Activated naive CD8-positive, alpha-beta T cell (primary cell): ENCODE measurements around the gene CARD8.
A peak's percentile ranks its signal among the peaks of the same experiment; 100 is the strongest.
"Not testable (repeated sequence)": the region's sequence is repeated elsewhere in the genome, so short reads cannot be mapped to it uniquely, and the experiment has no call there.

Experiments
- H3K27ac Mint-ChIP-seq: one replicate; pipeline ENCODE4 v1.8.0; 2021; ENCODE audit warnings: mixed read lengths
- H3K27me3 Mint-ChIP-seq: one replicate; pipeline ENCODE4 v1.8.0; 2021; ENCODE audit warnings: mixed read lengths
- H3K36me3 Mint-ChIP-seq: one replicate; pipeline ENCODE4 v1.8.0; 2021; ENCODE audit warnings: mixed read lengths
- H3K4me1 Mint-ChIP-seq: one replicate; pipeline ENCODE4 v1.8.0; 2021; ENCODE audit warnings: low read depth, mixed read lengths
- H3K4me3 Mint-ChIP-seq: one replicate; pipeline ENCODE4 v1.8.0; 2021; ENCODE audit warnings: mild to moderate bottlenecking, mixed read lengths
- H3K9me3 Mint-ChIP-seq: one replicate; pipeline ENCODE4 v1.8.0; 2021; ENCODE audit warnings: low read depth, mixed read lengths

The CARD8 gene

GRCh38 chr19:48248081-48248833, 7.5 kb downstream of the CARD8 start:
- peak overlapping the region; percentile 93 for H3K4me3 Mint-ChIP-seq
- no peaks in the 10 kb centered on the region for H3K27me3 Mint-ChIP-seq
- peaks cover 20% of the 10 kb centered on the region for H3K36me3 Mint-ChIP-seq

GRCh38 chr19:48247212-48247611, 8.5 kb downstream of the CARD8 start:
- peaks cover 20% of the 10 kb centered on the region for H3K36me3 Mint-ChIP-seq
- peaks cover 3% of the 10 kb centered on the region for H3K9me3 Mint-ChIP-seq
- H3K4me3 Mint-ChIP-seq, result peak overlapping the region; percentile 60
- peaks cover 68% of the 10 kb centered on the region for H3K4me1 Mint-ChIP-seq
- H3K27me3 Mint-ChIP-seq, result no peaks in the 10 kb centered on the region
- H3K27ac Mint-ChIP-seq, result peak overlapping the region; percentile 83

More at GRCh38 chr19:48248081-48248833, 7.5 kb downstream of the CARD8 start:
- H3K27ac Mint-ChIP-seq, result peak overlapping the region; percentile 93
- peaks cover 3% of the 10 kb centered on the region for H3K9me3 Mint-ChIP-seq
- peaks cover 74% of the 10 kb centered on the region for H3K4me1 Mint-ChIP-seq

GRCh38 chr19:48246101-48246500, 9.6 kb downstream of the CARD8 start:
- Mint-ChIP-seq H3K4me1 (peaks cover 61% of the 10 kb centered on the region), H3K27ac (peak overlapping the region; percentile 83), H3K9me3 (peaks cover 3% of the 10 kb centered on the region), H3K4me3 (peak overlapping the region; percentile 60), H3K27me3 (no peaks in the 10 kb centered on the region), H3K36me3 (peaks cover 20% of the 10 kb centered on the region)

- Mint-ChIP-seq H3K27me3 (no peaks in the 10 kb centered on the region), H3K4me3 (peak overlapping the region; percentile 84), H3K27ac (peak overlapping the region; percentile 96), H3K36me3 (peaks cover 24% of the 10 kb centered on the region), H3K4me1 (peaks cover 51% of the 10 kb centered on the region), H3K9me3 (no peaks in the 10 kb centered on the region)
These were observed 11.4 kb downstream of the CARD8 start for GRCh38 chr19:48244281-48244680.

- not testable (repeated sequence) for H3K27me3 Mint-ChIP-seq, H3K4me3 Mint-ChIP-seq, H3K9me3 Mint-ChIP-seq
- Mint-ChIP-seq H3K36me3 (peaks cover 19% of the 10 kb centered on the region), H3K27ac (peak overlapping the region; percentile 66), H3K4me1 (peaks cover 42% of the 10 kb centered on the region)
These were observed 13.9 kb downstream of the CARD8 start for GRCh38 chr19:48241771-48242170.

GRCh38 chr19:48239582-48240141, 16.1 kb downstream of the CARD8 start:
- Mint-ChIP-seq H3K27me3 (no peaks in the 10 kb centered on the region), H3K27ac (peak overlapping the region; percentile 80), H3K4me3 (no peak overlapping the region), H3K9me3 (no peaks in the 10 kb centered on the region), H3K4me1 (peaks cover 24% of the 10 kb centered on the region), H3K36me3 (peaks cover 13% of the 10 kb centered on the region)

- peaks cover 12% of the 10 kb centered on the region for H3K36me3 Mint-ChIP-seq
- peaks cover 18% of the 10 kb centered on the region for H3K4me1 Mint-ChIP-seq
- H3K27me3 Mint-ChIP-seq, result no peaks in the 10 kb centered on the region
- peak overlapping the region; percentile 38 for H3K27ac Mint-ChIP-seq
- H3K4me3 Mint-ChIP-seq, result no peak overlapping the region
- no peaks in the 10 kb centered on the region for H3K9me3 Mint-ChIP-seq
These were observed 16.6 kb downstream of the CARD8 start for GRCh38 chr19:48239120-48239519.

GRCh38 chr19:48237057-48237456, 18.7 kb downstream of the CARD8 start:
- peaks cover 15% of the 10 kb centered on the region for H3K36me3 Mint-ChIP-seq

GRCh38 chr19:48230555-48231129, 25.1 kb downstream of the CARD8 start:
- Mint-ChIP-seq H3K9me3 (no peaks in the 10 kb centered on the region), H3K36me3 (peaks cover 14% of the 10 kb centered on the region), H3K27me3 (no peaks in the 10 kb centered on the region), H3K4me1 (peaks cover 1% of the 10 kb centered on the region), H3K27ac (peak overlapping the region; percentile 73), H3K4me3 (no peak overlapping the region)

More at GRCh38 chr19:48237057-48237456, 18.7 kb downstream of the CARD8 start:
- Mint-ChIP-seq H3K27ac (peak overlapping the region; percentile 68), H3K9me3 (no peaks in the 10 kb centered on the region), H3K27me3 (no peaks in the 10 kb centered on the region), H3K4me1 (peaks cover 14% of the 10 kb centered on the region), H3K4me3 (no peak overlapping the region)

GRCh38 chr19:48221628-48222027, 34.1 kb downstream of the CARD8 start:
- Mint-ChIP-seq H3K4me3 (no peak overlapping the region), H3K27ac (no peak overlapping the region), H3K27me3 (no peaks in the 10 kb centered on the region), H3K36me3 (peaks cover 4% of the 10 kb centered on the region), H3K4me1 (peaks cover 3% of the 10 kb centered on the region), H3K9me3 (no peaks in the 10 kb centered on the region)

GRCh38 chr19:48220784-48221183, 34.9 kb downstream of the CARD8 start:
- not testable (repeated sequence) for H3K9me3 Mint-ChIP-seq, H3K4me3 Mint-ChIP-seq, H3K27ac Mint-ChIP-seq, H3K4me1 Mint-ChIP-seq, H3K27me3 Mint-ChIP-seq, H3K36me3 Mint-ChIP-seq

- Mint-ChIP-seq H3K27ac (peak overlapping the region; percentile 61), H3K36me3 (peaks cover 2% of the 10 kb centered on the region), H3K9me3 (no peaks in the 10 kb centered on the region), H3K27me3 (no peaks in the 10 kb centered on the region), H3K4me3 (no peak overlapping the region), H3K4me1 (peaks cover 13% of the 10 kb centered on the region)
These were observed 36.7 kb downstream of the CARD8 start for GRCh38 chr19:48218997-48219396.

GRCh38 chr19:48216933-48217332, 38.8 kb downstream of the CARD8 start:
- Mint-ChIP-seq H3K4me1 (peaks cover 13% of the 10 kb centered on the region), H3K4me3 (no peak overlapping the region), H3K27ac (no peak overlapping the region), H3K9me3 (no peaks in the 10 kb centered on the region), H3K36me3 (peaks cover 7% of the 10 kb centered on the region), H3K27me3 (no peaks in the 10 kb centered on the region)

- Mint-ChIP-seq H3K4me1 (peaks cover 27% of the 10 kb centered on the region), H3K36me3 (peaks cover 13% of the 10 kb centered on the region), H3K27me3 (no peaks in the 10 kb centered on the region), H3K27ac (no peak overlapping the region), H3K9me3 (no peaks in the 10 kb centered on the region), H3K4me3 (no peak overlapping the region)
These were observed 41.8 kb downstream of the CARD8 start for GRCh38 chr19:48213959-48214358.

- Mint-ChIP-seq H3K27ac (peak overlapping the region; percentile 80), H3K4me3 (no peak overlapping the region), H3K27me3 (no peaks in the 10 kb centered on the region), H3K4me1 (peaks cover 37% of the 10 kb centered on the region), H3K9me3 (no peaks in the 10 kb centered on the region), H3K36me3 (peaks cover 13% of the 10 kb centered on the region)
These were observed 45.7 kb downstream of the CARD8 start for GRCh38 chr19:48210005-48210404.
